ENCODE results near the gene DENND4C.

GRCh38 chr9:19221326-19221725 lies 9.2 kb upstream of the DENND4C start:
- TF ChIP-seq, protein P1, sequence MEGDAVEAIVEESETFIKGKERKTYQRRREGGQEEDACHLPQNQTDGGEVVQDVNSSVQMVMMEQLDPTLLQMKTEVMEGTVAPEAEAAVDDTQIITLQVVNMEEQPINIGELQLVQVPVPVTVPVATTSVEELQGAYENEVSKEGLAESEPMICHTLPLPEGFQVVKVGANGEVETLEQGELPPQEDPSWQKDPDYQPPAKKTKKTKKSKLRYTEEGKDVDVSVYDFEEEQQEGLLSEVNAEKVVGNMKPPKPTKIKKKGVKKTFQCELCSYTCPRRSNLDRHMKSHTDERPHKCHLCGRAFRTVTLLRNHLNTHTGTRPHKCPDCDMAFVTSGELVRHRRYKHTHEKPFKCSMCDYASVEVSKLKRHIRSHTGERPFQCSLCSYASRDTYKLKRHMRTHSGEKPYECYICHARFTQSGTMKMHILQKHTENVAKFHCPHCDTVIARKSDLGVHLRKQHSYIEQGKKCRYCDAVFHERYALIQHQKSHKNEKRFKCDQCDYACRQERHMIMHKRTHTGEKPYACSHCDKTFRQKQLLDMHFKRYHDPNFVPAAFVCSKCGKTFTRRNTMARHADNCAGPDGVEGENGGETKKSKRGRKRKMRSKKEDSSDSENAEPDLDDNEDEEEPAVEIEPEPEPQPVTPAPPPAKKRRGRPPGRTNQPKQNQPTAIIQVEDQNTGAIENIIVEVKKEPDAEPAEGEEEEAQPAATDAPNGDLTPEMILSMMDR (conservative IDR thresholded peaks at IDR 0.05 in 1 of 2, IDR thresholded peaks at IDR 0.05 in 1 of 2; ENCODE audit: low read depth in 1 of 2, low read length in 2 of 2) = no peak
- TF ChIP-seq EZH2 (IDR thresholded peaks at IDR 0.05; ENCODE audit: low read length, missing control alignments) = no peak

Measured in fibroblast of lung (primary cell).